Fibroblast of peridontal ligament (primary cell): ENCODE data around the gene MINDY4B.

Experiments
- DNase-seq: peaks from one replicate; pipeline ENCODE4 v3.0.0-alpha.2; 2010; ENCODE audit errors: extremely low read depth

MINDY4B gene

GRCh38 chr3:150844484-150844883, 60.8 kb downstream of the MINDY4B start:
- DNase-seq = no peak

DNA sequence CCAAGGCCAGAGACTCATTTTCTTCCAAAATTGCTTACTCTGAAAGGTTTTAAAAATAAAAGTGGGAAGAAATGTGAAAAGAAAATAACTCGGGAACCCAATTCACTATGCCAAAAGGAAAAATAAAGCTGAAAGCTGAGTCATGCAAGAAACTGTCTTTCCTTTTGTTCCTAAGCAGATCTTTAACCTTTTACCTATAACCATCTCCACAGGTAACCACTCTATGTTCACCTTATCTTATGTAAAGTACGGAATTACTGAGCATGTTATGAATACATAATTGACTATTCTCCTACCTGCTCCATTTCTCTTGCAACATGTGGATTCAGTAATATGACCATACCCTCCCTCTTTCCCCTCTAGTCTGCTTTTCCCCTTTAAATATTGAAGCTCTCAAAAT, 62.0 kb downstream of the MINDY4B start:
- DNase-seq = no peak

DNA sequence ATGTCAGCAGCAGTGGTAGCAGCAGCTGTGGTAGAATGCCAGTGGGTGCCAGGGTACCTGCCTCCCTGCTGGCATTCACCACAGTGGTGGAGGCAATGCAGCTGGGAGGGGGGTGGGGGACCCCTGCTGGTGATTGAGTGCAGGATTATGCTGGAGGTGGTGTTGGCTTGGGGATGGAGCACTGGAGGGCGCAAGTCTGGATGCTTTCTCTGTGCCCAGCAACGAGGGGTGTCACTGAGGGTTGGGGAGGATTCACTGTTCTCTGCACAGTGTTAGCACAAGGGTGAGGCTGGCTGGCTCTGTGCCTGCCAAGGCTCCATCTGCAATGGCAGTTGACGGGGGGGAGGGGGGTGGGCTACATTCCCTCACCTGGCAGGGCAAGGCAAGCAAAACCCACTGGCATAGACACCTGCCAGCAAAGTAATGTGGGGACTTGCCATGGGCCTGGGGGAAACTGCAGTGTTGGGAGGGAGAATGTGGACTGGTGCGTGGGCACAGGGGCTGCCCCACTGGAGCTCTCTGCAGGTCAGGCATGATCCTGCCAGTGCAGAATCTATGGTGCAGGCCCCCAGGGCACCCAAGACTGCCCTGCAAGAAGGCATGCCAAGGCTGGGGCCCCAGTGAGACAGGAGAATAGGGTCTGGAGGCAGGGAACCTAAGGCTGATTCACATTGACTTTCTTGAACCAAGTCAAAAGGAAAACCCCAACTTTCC, 64.3 kb downstream of the MINDY4B start:
- no peak for DNase-seq

GRCh38 chr3:150830745-150831144, 74.5 kb downstream of the MINDY4B start:
- DNase-seq = no peak

DNA sequence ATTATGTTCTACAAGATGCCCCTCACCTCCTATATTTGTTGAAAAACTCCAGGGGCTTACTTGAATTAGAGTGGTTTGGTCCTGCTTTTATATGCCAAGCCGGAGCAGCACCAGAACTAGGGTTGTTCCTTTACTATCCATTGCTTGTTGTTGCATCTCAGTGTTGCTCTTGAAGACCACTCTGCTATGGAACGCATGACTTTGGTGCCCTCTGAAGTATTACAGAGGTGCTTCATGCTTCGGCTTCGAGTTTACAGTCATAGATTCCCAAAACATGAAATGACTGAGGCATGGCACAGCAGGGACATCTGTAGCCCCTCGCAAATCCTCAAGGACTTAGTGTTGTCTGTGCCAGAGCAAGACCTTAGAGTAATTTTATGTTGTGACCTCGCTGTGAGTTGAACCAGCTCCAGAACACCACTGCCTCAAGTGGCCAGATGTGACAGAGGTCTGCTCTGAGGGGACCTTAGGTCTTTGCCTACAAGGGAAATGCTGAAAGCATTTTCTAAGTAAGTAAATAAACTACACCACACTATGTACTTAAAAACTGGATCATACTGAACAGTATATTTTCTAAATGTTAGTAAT, 75.1 kb downstream of the MINDY4B start:
- DNase-seq = no peak

DNA sequence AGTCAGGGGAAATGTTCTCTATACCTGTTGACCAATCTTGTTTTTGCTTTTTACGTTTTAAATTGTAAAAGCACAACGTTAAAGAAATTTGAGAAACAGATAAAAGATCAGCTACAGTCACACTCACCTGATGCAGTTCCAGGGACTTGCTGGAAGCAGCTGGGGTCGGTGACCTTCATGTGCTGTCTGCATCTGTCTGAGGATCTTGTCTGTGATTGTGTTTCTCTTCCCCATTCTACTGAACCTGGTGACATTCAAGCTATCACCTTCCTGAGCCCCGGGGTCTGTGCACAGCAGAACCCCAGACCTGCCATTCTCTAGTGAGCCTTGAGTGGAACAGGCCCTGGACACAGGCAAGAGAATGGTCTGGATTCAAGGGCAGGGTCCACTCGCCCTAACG, 75.8 kb downstream of the MINDY4B start:
- DNase-seq = no peak

- no peak for DNase-seq
These were observed 76.2 kb downstream of the MINDY4B start for GRCh38 chr3:150828997-150829396.

DNA sequence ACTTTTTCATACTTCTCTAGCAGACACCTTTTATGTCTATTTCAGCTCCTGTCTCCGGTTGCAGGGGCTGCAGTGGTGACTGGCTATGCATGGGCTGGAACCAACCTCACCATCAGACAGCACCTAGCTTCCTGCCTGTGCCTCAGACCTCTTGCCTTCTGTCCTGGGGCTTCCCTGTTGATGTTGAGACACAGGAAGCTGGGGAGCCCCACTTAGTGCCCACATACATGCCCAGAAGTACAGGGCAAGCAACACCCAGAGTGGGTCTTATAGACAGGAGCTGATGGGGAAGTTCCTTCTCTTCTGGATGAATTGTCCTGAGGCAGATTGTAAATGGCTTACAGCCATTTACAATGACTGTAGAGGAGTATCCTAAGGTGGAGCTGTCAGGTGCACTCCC, 77.0 kb downstream of the MINDY4B start:
- no peak for DNase-seq

- no peak for DNase-seq
These were observed 78.6 kb downstream of the MINDY4B start for GRCh38 chr3:150826466-150827282.

- no peak for DNase-seq
These were observed 79.3 kb downstream of the MINDY4B start for GRCh38 chr3:150825916-150826377.

GRCh38 chr3:150825192-150825915, 79.9 kb downstream of the MINDY4B start:
- no peak for DNase-seq

- DNase-seq = no peak
These were observed 82.0 kb downstream of the MINDY4B start for GRCh38 chr3:150823277-150823676.

- no peak for DNase-seq
These were observed 82.6 kb downstream of the MINDY4B start for GRCh38 chr3:150822636-150823035.
